Gastrocnemius medialis (tissue), 4 donors: ENCODE measurements around the gene SETD1B.

Experiments
- POLR2A ChIP-seq, 2 donors: fragments of 450-650 bp; IDR thresholded peaks; one replicate each; pipeline ENCODE4 v1.6.1; 2017; ENCODE audit warnings: antibody characterized with exemption in 2 of 2, mild to moderate bottlenecking in 2 of 2, moderate library complexity in 2 of 2
- TF ChIP-seq, protein P1 (sequence below), 5 experiments: fragments of 450-650 bp in 3 of 5; fragments of 200-600 bp in 2 of 5; sonication (generic) in 2 of 5; IDR thresholded peaks in 4 of 5; conservative IDR thresholded peaks in 1 of 5; 1 replicate in 4 of 5; 2 replicates in 1 of 5; pipeline ENCODE4 v1.5.1; 2016 to 2019; ENCODE audit warnings: antibody characterized with exemption in 5 of 5, mild to moderate bottlenecking in 3 of 5, moderate library complexity in 3 of 5

DNA sequence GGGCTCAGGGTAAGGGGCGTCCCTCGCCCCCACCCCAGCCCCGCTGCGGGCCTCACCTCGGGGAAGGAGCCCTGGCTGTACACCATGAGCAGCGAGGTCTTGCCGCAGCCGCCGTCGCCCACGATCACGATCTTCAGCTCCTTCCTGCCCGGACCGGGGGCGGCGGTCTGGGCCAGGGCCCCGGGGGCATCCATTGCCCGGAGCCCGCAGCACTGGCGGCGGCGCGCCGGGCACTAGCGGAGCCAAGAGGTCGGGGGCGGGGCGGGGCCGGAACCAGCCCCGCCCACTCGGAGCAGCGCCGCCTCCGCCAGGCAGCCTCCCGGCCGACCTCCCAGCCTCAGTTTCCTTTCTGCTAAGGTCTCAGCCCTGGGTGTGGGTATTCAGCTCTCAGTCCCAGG, 10.4 kb upstream of the SETD1B start, which contains the start of gene RHOF:
- TF ChIP-seq, protein P1, sequence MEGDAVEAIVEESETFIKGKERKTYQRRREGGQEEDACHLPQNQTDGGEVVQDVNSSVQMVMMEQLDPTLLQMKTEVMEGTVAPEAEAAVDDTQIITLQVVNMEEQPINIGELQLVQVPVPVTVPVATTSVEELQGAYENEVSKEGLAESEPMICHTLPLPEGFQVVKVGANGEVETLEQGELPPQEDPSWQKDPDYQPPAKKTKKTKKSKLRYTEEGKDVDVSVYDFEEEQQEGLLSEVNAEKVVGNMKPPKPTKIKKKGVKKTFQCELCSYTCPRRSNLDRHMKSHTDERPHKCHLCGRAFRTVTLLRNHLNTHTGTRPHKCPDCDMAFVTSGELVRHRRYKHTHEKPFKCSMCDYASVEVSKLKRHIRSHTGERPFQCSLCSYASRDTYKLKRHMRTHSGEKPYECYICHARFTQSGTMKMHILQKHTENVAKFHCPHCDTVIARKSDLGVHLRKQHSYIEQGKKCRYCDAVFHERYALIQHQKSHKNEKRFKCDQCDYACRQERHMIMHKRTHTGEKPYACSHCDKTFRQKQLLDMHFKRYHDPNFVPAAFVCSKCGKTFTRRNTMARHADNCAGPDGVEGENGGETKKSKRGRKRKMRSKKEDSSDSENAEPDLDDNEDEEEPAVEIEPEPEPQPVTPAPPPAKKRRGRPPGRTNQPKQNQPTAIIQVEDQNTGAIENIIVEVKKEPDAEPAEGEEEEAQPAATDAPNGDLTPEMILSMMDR (IDR thresholded peaks at IDR 0.05 in 4 of 5, conservative IDR thresholded peaks at IDR 0.05 in 1 of 5) = no peak
- no peak for TF ChIP-seq POLR2A (IDR thresholded peaks at IDR 0.05)
